Neural progenitor cell (in vitro differentiated cells): ENCODE results near the gene DYNLT2. TPM values are rescaled to one million over a fixed set of nuclear protein-coding genes. Genes with fewer than 3 reads are reported as not detected.

Experiments used
- DNase-seq: peaks from one replicate; pipeline ENCODE4 v3.0.0-alpha.2; 2016; ENCODE audit warnings: low spot score
- H2AFZ ChIP-seq: fragments of 200-600 bp; sonication (generic); replicated peaks from 2 replicates; pipeline ENCODE4 v1.6.1; 2016; ENCODE audit warnings: antibody characterized with exemption
- H3F3A ChIP-seq: fragments of 200-600 bp; sonication (generic); 2 replicates; pipeline ENCODE4 v1.6.1; 2016; ENCODE audit warnings: antibody characterized with exemption, low read depth
- H3K27ac ChIP-seq: fragments of 200-600 bp; sonication (generic); 2 replicates; pipeline ENCODE4 v1.5.1; 2016; ENCODE audit warnings: mild to moderate bottlenecking
- H3K27me3 ChIP-seq: fragments of 200-600 bp; sonication (generic); 2 replicates; pipeline ENCODE4 v1.6.1; 2016; ENCODE audit warnings: mild to moderate bottlenecking, moderate library complexity
- H3K36me3 ChIP-seq: fragments of 200-600 bp; sonication (generic); 2 replicates; pipeline ENCODE4 v1.5.1; 2016
- H3K4me1 ChIP-seq: fragments of 200-600 bp; sonication (generic); 2 replicates; pipeline ENCODE4 v1.6.1; 2016; ENCODE audit warnings: mixed run types
- H3K4me2 ChIP-seq: fragments of 200-600 bp; sonication (generic); 2 replicates; pipeline ENCODE4 v1.6.1; 2016
- H3K4me3 ChIP-seq: fragments of 200-600 bp; sonication (generic); 2 replicates; pipeline ENCODE4 v1.5.1; 2016
- H3K79me2 ChIP-seq: fragments of 200-600 bp; sonication (generic); 2 replicates; pipeline ENCODE4 v1.6.1; 2016; ENCODE audit warnings: low read depth
- H3K9ac ChIP-seq: fragments of 200-600 bp; sonication (generic); 2 replicates; pipeline ENCODE4 v1.6.1; 2016
- H3K9me3 ChIP-seq: fragments of 200-600 bp; sonication (generic); 2 replicates; pipeline ENCODE4 v1.5.1; 2016; ENCODE audit warnings: low read depth
- H4K20me1 ChIP-seq: fragments of 200-600 bp; sonication (generic); 2 replicates; pipeline ENCODE4 v1.6.1; 2016; ENCODE audit warnings: low read depth
- H3K27ac Mint-ChIP-seq: 3 replicates; pipeline ENCODE4 v1.8.0; 2021; ENCODE audit warnings: mixed read lengths
- H3K27me3 Mint-ChIP-seq: 2 replicates; pipeline ENCODE4 v1.8.0; 2022; ENCODE audit warnings: low read depth, mild to moderate bottlenecking, inconsistent platforms, moderate library complexity, mixed read lengths; ENCODE audit not compliant: insufficient read depth
- H3K36me3 Mint-ChIP-seq: 3 replicates; pipeline ENCODE4 v1.8.0; 2021; ENCODE audit warnings: mixed read lengths
- H3K4me1 Mint-ChIP-seq: 3 replicates; pipeline ENCODE4 v1.8.0; 2021; ENCODE audit warnings: mixed read lengths
- H3K4me3 Mint-ChIP-seq: 3 replicates; pipeline ENCODE4 v1.8.0; 2021; ENCODE audit warnings: mild to moderate bottlenecking, moderate library complexity, mixed read lengths
- H3K9me3 Mint-ChIP-seq: 3 replicates; pipeline ENCODE4 v1.8.0; 2020; ENCODE audit warnings: mixed read lengths
- EZH2 ChIP-seq: fragments of 200-600 bp; sonication (generic); IDR thresholded peaks from 2 replicates; pipeline ENCODE4 v1.6.1; 2017; ENCODE audit warnings: antibody characterized with exemption, mild to moderate bottlenecking, moderate library complexity
- EZH2phosphoT487 ChIP-seq: fragments of 200-600 bp; sonication (generic); IDR thresholded peaks from 2 replicates; pipeline ENCODE4 v1.6.1; 2017; ENCODE audit warnings: antibody characterized with exemption
- total RNA-seq: library from RNA; depleted of rRNA; stranded (reverse); fragments of >200 nt; gene quantifications from 2 replicates; pipeline ENCODE4 v1.2.3, GENCODE V29; 2015; ENCODE audit warnings: low replicate concordance
- TF ChIP-seq, protein P1 (sequence below): fragments of 200-600 bp; sonication (generic); IDR thresholded peaks from 2 replicates; pipeline ENCODE4 v1.5.1; 2017; ENCODE audit warnings: antibody characterized with exemption, mild to moderate bottlenecking

DYNLT2 gene
- total RNA-seq, 1 donor from 2014 or later, result 4.7 TPM

DNA sequence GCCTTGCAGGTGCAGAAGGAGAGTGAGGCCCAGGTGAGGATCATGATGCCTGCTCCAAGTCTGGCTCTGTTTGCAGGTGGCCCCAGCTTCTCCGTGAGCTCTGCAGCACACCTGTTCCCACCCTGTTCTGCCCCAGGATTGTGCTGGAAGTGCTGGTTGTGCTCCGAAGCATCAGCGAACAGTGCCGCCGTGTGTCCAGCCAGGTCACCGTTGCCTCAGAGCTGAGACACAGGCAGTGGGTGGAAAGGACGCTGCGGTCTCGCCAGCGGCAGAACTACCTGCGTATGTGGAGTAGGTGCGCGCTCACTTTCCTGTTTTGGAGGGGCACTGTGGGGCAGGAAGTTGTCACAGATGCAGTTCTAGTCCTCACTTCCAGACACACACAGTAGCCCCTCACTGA is 25.0 kb upstream of the DYNLT2 start:
- H3F3A ChIP-seq, result no peaks in the 10 kb centered on the region
- H3K27me3 ChIP-seq, result no peaks in the 10 kb centered on the region
- H3K27ac Mint-ChIP-seq, result no peak overlapping the region

DNA sequence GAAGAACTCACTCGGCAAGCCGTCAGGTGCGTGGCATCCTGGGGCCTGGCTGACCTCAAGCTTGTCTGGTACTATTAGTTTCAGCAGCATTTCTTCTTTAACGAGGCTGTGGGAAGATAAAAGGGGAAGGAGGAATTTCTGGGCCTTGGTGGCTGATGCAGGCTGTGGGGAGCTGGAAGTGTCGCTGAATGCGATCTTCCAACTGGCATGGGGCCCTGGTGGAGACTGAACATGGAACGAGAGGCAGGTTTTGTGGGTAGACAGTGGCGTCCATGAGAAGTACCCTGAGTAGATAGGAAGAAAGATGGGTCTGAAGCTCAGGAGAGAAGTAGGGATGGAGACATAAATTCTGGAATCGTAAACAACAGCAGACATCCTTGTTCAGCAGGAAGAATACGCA is 23.9 kb upstream of the DYNLT2 start:
- TF ChIP-seq EZH2phosphoT487 (no peak), EZH2 (no peak)
- no peak overlapping the region for H3K4me2 ChIP-seq
- H3K9me3 ChIP-seq, result no peaks in the 10 kb centered on the region
- H2AFZ ChIP-seq, result no peak overlapping the region
- Mint-ChIP-seq H3K27ac (peak overlapping the region; percentile 35), H3K4me1 (no peaks in the 10 kb centered on the region), H3K4me3 (no peak overlapping the region), H3K27me3 (peaks cover 3% of the 10 kb centered on the region), H3K9me3 (no peaks in the 10 kb centered on the region), H3K36me3 (peaks cover 4% of the 10 kb centered on the region)
- no peaks in the 10 kb centered on the region for H3K4me1 ChIP-seq
- no peaks in the 10 kb centered on the region for H3K79me2 ChIP-seq
- no peaks in the 10 kb centered on the region for H4K20me1 ChIP-seq
- H3K36me3 ChIP-seq, result no peaks in the 10 kb centered on the region
- H3K27me3 ChIP-seq, result no peaks in the 10 kb centered on the region
- H3K27ac ChIP-seq, result no peak overlapping the region
- H3K4me3 ChIP-seq, result no peak overlapping the region
- no peak for DNase-seq
- H3K9ac ChIP-seq, result no peak overlapping the region
- H3F3A ChIP-seq, result no peaks in the 10 kb centered on the region

More for the DNA sequence above, 25.0 kb upstream of the DYNLT2 start:
- no peak overlapping the region for H3K9ac ChIP-seq
- no peak overlapping the region for H2AFZ ChIP-seq
- no peaks in the 10 kb centered on the region for H3K36me3 ChIP-seq
- no peaks in the 10 kb centered on the region for H3K4me1 Mint-ChIP-seq
- no peak overlapping the region for H3K4me3 Mint-ChIP-seq
- H3K4me2 ChIP-seq, result no peak overlapping the region
- H3K36me3 Mint-ChIP-seq, result peaks cover 9% of the 10 kb centered on the region
- no peaks in the 10 kb centered on the region for H3K9me3 Mint-ChIP-seq
- no peaks in the 10 kb centered on the region for H4K20me1 ChIP-seq
- H3K4me1 ChIP-seq, result no peaks in the 10 kb centered on the region
- TF ChIP-seq, protein P1, sequence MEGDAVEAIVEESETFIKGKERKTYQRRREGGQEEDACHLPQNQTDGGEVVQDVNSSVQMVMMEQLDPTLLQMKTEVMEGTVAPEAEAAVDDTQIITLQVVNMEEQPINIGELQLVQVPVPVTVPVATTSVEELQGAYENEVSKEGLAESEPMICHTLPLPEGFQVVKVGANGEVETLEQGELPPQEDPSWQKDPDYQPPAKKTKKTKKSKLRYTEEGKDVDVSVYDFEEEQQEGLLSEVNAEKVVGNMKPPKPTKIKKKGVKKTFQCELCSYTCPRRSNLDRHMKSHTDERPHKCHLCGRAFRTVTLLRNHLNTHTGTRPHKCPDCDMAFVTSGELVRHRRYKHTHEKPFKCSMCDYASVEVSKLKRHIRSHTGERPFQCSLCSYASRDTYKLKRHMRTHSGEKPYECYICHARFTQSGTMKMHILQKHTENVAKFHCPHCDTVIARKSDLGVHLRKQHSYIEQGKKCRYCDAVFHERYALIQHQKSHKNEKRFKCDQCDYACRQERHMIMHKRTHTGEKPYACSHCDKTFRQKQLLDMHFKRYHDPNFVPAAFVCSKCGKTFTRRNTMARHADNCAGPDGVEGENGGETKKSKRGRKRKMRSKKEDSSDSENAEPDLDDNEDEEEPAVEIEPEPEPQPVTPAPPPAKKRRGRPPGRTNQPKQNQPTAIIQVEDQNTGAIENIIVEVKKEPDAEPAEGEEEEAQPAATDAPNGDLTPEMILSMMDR, result no peak
- TF ChIP-seq EZH2 (no peak), EZH2phosphoT487 (no peak)
- no peaks in the 10 kb centered on the region for H3K79me2 ChIP-seq
- DNase-seq, result no peak
- no peaks in the 10 kb centered on the region for H3K9me3 ChIP-seq
- H3K27ac ChIP-seq, result no peak overlapping the region
- no peak overlapping the region for H3K4me3 ChIP-seq
- H3K27me3 Mint-ChIP-seq, result peaks cover 3% of the 10 kb centered on the region

GRCh38 chr6:169774347-169774746 is 23.0 kb upstream of the DYNLT2 start:
- no peak overlapping the region for H2AFZ ChIP-seq
- DNase-seq, result no peak
- peaks cover 3% of the 10 kb centered on the region for H3K36me3 Mint-ChIP-seq
- H3K9me3 Mint-ChIP-seq, result no peaks in the 10 kb centered on the region
- no peak overlapping the region for H3K4me3 ChIP-seq
- H3K27me3 ChIP-seq, result no peaks in the 10 kb centered on the region
- H3K9ac ChIP-seq, result no peak overlapping the region
- peaks cover 3% of the 10 kb centered on the region for H3K27me3 Mint-ChIP-seq
- no peaks in the 10 kb centered on the region for H3F3A ChIP-seq
- no peaks in the 10 kb centered on the region for H3K4me1 ChIP-seq
- H3K36me3 ChIP-seq, result no peaks in the 10 kb centered on the region
- H3K4me3 Mint-ChIP-seq, result no peak overlapping the region
- TF ChIP-seq EZH2phosphoT487 (no peak), EZH2 (no peak)
- TF ChIP-seq, protein P1, result no peak
- H4K20me1 ChIP-seq, result no peaks in the 10 kb centered on the region
- no peaks in the 10 kb centered on the region for H3K9me3 ChIP-seq
- no peaks in the 10 kb centered on the region for H3K79me2 ChIP-seq
- no peak overlapping the region for H3K27ac Mint-ChIP-seq
- no peaks in the 10 kb centered on the region for H3K4me1 Mint-ChIP-seq
- no peak overlapping the region for H3K4me2 ChIP-seq
- H3K27ac ChIP-seq, result no peak overlapping the region

GRCh38 chr6:169766921-169767736 is 15.8 kb upstream of the DYNLT2 start:
- no peaks in the 10 kb centered on the region for H3K4me1 ChIP-seq
- no peak overlapping the region for H3K27ac Mint-ChIP-seq
- no peaks in the 10 kb centered on the region for H3K36me3 ChIP-seq
- H3K4me3 Mint-ChIP-seq, result no peak overlapping the region
- no peaks in the 10 kb centered on the region for H3K79me2 ChIP-seq
- H3K9me3 ChIP-seq, result no peaks in the 10 kb centered on the region
- no peak overlapping the region for H2AFZ ChIP-seq
- H3K9ac ChIP-seq, result no peak overlapping the region
- DNase-seq, result no peak
- H3K36me3 Mint-ChIP-seq, result peaks cover 23% of the 10 kb centered on the region
- H3K27ac ChIP-seq, result no peak overlapping the region
- no peaks in the 10 kb centered on the region for H3F3A ChIP-seq
- H4K20me1 ChIP-seq, result no peaks in the 10 kb centered on the region
- H3K4me1 Mint-ChIP-seq, result peaks cover 9% of the 10 kb centered on the region
- H3K4me2 ChIP-seq, result no peak overlapping the region
- no peaks in the 10 kb centered on the region for H3K27me3 ChIP-seq
- H3K9me3 Mint-ChIP-seq, result no peaks in the 10 kb centered on the region
- H3K27me3 Mint-ChIP-seq, result peaks cover 3% of the 10 kb centered on the region
- no peak overlapping the region for H3K4me3 ChIP-seq
- TF ChIP-seq EZH2phosphoT487 (no peak), EZH2 (no peak)
- TF ChIP-seq, protein P1, result no peak
